Osteocyte (in vitro differentiated cells): Measurements from ENCODE around the gene PCBP2. TPM values are rescaled to one million over a fixed set of nuclear protein-coding genes. Genes with fewer than 3 reads are reported as not detected.
A peak's percentile ranks its signal among the peaks of the same experiment; 100 is the strongest.

Experiments used
- DNase-seq: peaks from one replicate; pipeline ENCODE4 v3.0.0; 2021; ENCODE audit warnings: mixed read lengths; ENCODE audit not compliant: unreplicated experiment; ENCODE audit errors: extremely low spot score
- H3K27ac Mint-ChIP-seq: one replicate; pipeline ENCODE4 v1.8.0; 2021; ENCODE audit warnings: mild to moderate bottlenecking, mixed read lengths; ENCODE audit not compliant: unreplicated experiment
- H3K27me3 Mint-ChIP-seq: one replicate; pipeline ENCODE4 v1.8.0; 2021; ENCODE audit warnings: mixed read lengths; ENCODE audit not compliant: unreplicated experiment
- H3K36me3 Mint-ChIP-seq: one replicate; pipeline ENCODE4 v1.8.0; 2021; ENCODE audit warnings: mixed read lengths; ENCODE audit not compliant: unreplicated experiment
- H3K4me1 Mint-ChIP-seq: one replicate; pipeline ENCODE4 v1.8.0; 2021; ENCODE audit warnings: mixed read lengths; ENCODE audit not compliant: unreplicated experiment
- H3K4me3 Mint-ChIP-seq: one replicate; pipeline ENCODE4 v1.8.0; 2021; ENCODE audit warnings: mild to moderate bottlenecking, moderate library complexity, mixed read lengths; ENCODE audit not compliant: unreplicated experiment
- H3K9me3 Mint-ChIP-seq: one replicate; pipeline ENCODE4 v1.8.0; 2021; ENCODE audit warnings: mixed read lengths; ENCODE audit not compliant: unreplicated experiment
- CTCF ChIP-seq: fragments of 200-600 bp; sonication (generic); IDR thresholded peaks from 2 replicates; pipeline ENCODE4 v1.5.0; 2021; ENCODE audit warnings: antibody characterized with exemption, mild to moderate bottlenecking, moderate library complexity
- total RNA-seq: library from RNA; stranded (reverse); gene quantifications from 2 replicates; pipeline ENCODE4 v1.2.1, GENCODE V29; 2021

PCBP2 gene
- total RNA-seq, 1 donor from 2014 or later, result 984 TPM

GRCh38 chr12:53506881-53507602 is 55.1 kb downstream of the PCBP2 start, which contains the start of gene NPFF:
Gene NPFF, minus strand, starts transcription at chr12:53507484. Its CDS starts 10 bp downstream, at chr12:53507474.
- no peak for DNase-seq
- H3K9me3 Mint-ChIP-seq, result no peaks in the 10 kb centered on the region
- peaks cover 28% of the 10 kb centered on the region for H3K4me1 Mint-ChIP-seq
- no peak for TF ChIP-seq CTCF
- H3K27me3 Mint-ChIP-seq, result no peaks in the 10 kb centered on the region
- peaks cover 23% of the 10 kb centered on the region for H3K36me3 Mint-ChIP-seq
- peak within 1 kb of the TSS; percentile 10 for H3K27ac Mint-ChIP-seq
- no peak within 1 kb of the TSS for H3K4me3 Mint-ChIP-seq

DNA sequence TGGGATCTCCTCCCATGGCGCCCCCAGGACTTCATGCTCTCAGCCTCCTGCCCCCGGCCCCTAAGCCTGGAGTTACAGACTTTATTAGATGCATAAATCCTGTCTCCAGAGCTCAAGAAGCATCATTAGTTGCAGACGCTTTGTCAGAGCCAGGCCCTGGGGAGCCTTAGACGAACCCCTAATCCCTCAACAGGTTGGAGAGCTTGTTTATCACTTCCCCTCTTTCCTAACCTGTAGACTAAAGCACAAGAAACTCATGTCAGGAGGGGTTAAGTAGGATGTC is 55.6 kb downstream of the PCBP2 start:
- H3K27ac Mint-ChIP-seq, result no peak overlapping the region
- DNase-seq, result no peak

GRCh38 chr12:53508534-53509170 is 56.8 kb downstream of the PCBP2 start:
- H3K4me1 Mint-ChIP-seq, result peaks cover 20% of the 10 kb centered on the region
- H3K4me3 Mint-ChIP-seq, result no peak overlapping the region
- H3K27ac Mint-ChIP-seq, result peak overlapping the region; percentile 23
- peak; percentile 93 for TF ChIP-seq CTCF
- H3K27me3 Mint-ChIP-seq, result no peaks in the 10 kb centered on the region
- peaks cover 32% of the 10 kb centered on the region for H3K36me3 Mint-ChIP-seq
- H3K9me3 Mint-ChIP-seq, result no peaks in the 10 kb centered on the region
- peak; percentile 94 for DNase-seq

More for the DNA sequence above, 55.6 kb downstream of the PCBP2 start:
- Mint-ChIP-seq H3K27me3 (no peaks in the 10 kb centered on the region), H3K4me1 (peaks cover 23% of the 10 kb centered on the region), H3K4me3 (no peak overlapping the region), H3K9me3 (no peaks in the 10 kb centered on the region), H3K36me3 (peaks cover 26% of the 10 kb centered on the region)
- no peak for TF ChIP-seq CTCF

GRCh38 chr12:53510181-53510812 is 58.4 kb downstream of the PCBP2 start:
- H3K4me3 Mint-ChIP-seq, result no peak overlapping the region
- no peak for DNase-seq
- peaks cover 16% of the 10 kb centered on the region for H3K4me1 Mint-ChIP-seq
- no peak for TF ChIP-seq CTCF
- H3K9me3 Mint-ChIP-seq, result no peaks in the 10 kb centered on the region
- no peaks in the 10 kb centered on the region for H3K27me3 Mint-ChIP-seq
- H3K36me3 Mint-ChIP-seq, result peaks cover 39% of the 10 kb centered on the region
- no peak overlapping the region for H3K27ac Mint-ChIP-seq
